ENCODE results near the gene CMC2. TPM values are rescaled to one million over a fixed set of nuclear protein-coding genes. Genes with fewer than 3 reads are reported as not detected.

The CMC2 gene
- total RNA-seq, 1 donor from 2014 or later: 58.5 TPM

- DNase-seq (ENCODE audit: low spot score, unreplicated experiment): no peak
- no peaks in the 10 kb centered on the region for H3K9me3 Mint-ChIP-seq (ENCODE audit: low read depth)
- H3K36me3 Mint-ChIP-seq (ENCODE audit: insufficient read depth): peaks cover 31% of the 10 kb centered on the region
- peak overlapping the region; percentile 36 for H3K27ac Mint-ChIP-seq
- TF ChIP-seq CTCF (IDR thresholded peaks at IDR 0.05; ENCODE audit: unreplicated experiment): no peak
- H3K4me3 Mint-ChIP-seq (ENCODE audit: low read depth): no peak overlapping the region
- H3K4me1 Mint-ChIP-seq (ENCODE audit: low read depth): peaks cover 18% of the 10 kb centered on the region
- H3K27me3 Mint-ChIP-seq: no peaks in the 10 kb centered on the region
These were observed 33.4 kb upstream of the CMC2 start for GRCh38 chr16:81040131-81040530.

GRCh38 chr16:81036751-81037350 is 30.2 kb upstream of the CMC2 start:
- TF ChIP-seq CTCF (IDR thresholded peaks at IDR 0.05; ENCODE audit: unreplicated experiment): no peak
- Mint-ChIP-seq H3K9me3 (ENCODE audit: low read depth) (no peaks in the 10 kb centered on the region), H3K27ac (peak overlapping the region; percentile 78), H3K27me3 (no peaks in the 10 kb centered on the region), H3K36me3 (ENCODE audit: insufficient read depth) (peaks cover 16% of the 10 kb centered on the region), H3K4me1 (ENCODE audit: low read depth) (peaks cover 19% of the 10 kb centered on the region), H3K4me3 (ENCODE audit: low read depth) (peak overlapping the region; percentile 86)
- DNase-seq (ENCODE audit: low spot score, unreplicated experiment): no peak

- peaks cover 13% of the 10 kb centered on the region for H3K36me3 Mint-ChIP-seq (ENCODE audit: insufficient read depth)
- peaks cover 19% of the 10 kb centered on the region for H3K4me1 Mint-ChIP-seq (ENCODE audit: low read depth)
- peak overlapping the region; percentile 78 for H3K27ac Mint-ChIP-seq
- H3K4me3 Mint-ChIP-seq (ENCODE audit: low read depth): peak overlapping the region; percentile 86
- no peaks in the 10 kb centered on the region for H3K27me3 Mint-ChIP-seq
- TF ChIP-seq CTCF (IDR thresholded peaks at IDR 0.05; ENCODE audit: unreplicated experiment): no peak
- peak; percentile 35 for DNase-seq (ENCODE audit: low spot score, unreplicated experiment)
- H3K9me3 Mint-ChIP-seq (ENCODE audit: low read depth): no peaks in the 10 kb centered on the region
These were observed 29.5 kb upstream of the CMC2 start for GRCh38 chr16:81035975-81036750.

- no peaks in the 10 kb centered on the region for H3K9me3 Mint-ChIP-seq (ENCODE audit: low read depth)
- peak within 1 kb of the TSS; percentile 90 for H3K27ac Mint-ChIP-seq
- H3K4me3 Mint-ChIP-seq (ENCODE audit: low read depth): peak within 1 kb of the TSS; percentile 86
- DNase-seq (ENCODE audit: low spot score, unreplicated experiment): peak; percentile 94
- peak; percentile 100 for TF ChIP-seq CTCF (IDR thresholded peaks at IDR 0.05; ENCODE audit: unreplicated experiment)
- H3K27me3 Mint-ChIP-seq: no peaks in the 10 kb centered on the region
- peaks cover 13% of the 10 kb centered on the region for H3K36me3 Mint-ChIP-seq (ENCODE audit: insufficient read depth)
- peaks cover 19% of the 10 kb centered on the region for H3K4me1 Mint-ChIP-seq (ENCODE audit: low read depth)
These were observed 28.8 kb upstream of the CMC2 start, which contains the start of gene ATMIN for GRCh38 chr16:81035398-81035974. Gene ATMIN (plus strand): TSS chr16:81035842. CDS start chr16:81035871, 29 bp downstream.

GRCh38 chr16:81029930-81030604 is 23.4 kb upstream of the CMC2 start:
- Mint-ChIP-seq H3K4me3 (ENCODE audit: low read depth) (no peak overlapping the region), H3K9me3 (ENCODE audit: low read depth) (no peaks in the 10 kb centered on the region), H3K36me3 (ENCODE audit: insufficient read depth) (peaks cover 15% of the 10 kb centered on the region), H3K27ac (no peak overlapping the region), H3K27me3 (no peaks in the 10 kb centered on the region), H3K4me1 (ENCODE audit: low read depth) (peaks cover under 1% of the 10 kb centered on the region)
- no peak for TF ChIP-seq CTCF (IDR thresholded peaks at IDR 0.05; ENCODE audit: unreplicated experiment)
- no peak for DNase-seq (ENCODE audit: low spot score, unreplicated experiment)
